HG03571 (cell line): ENCODE data around the gene HSPBP1.

Experiments
- ATAC-seq: cut with Tn5 transposase; IDR thresholded peaks from one replicate; pipeline ENCODE4 v1.9.1; 2021; ENCODE audit not compliant: unreplicated experiment

HSPBP1 gene

GRCh38 chr19:55223291-55224037 is 56.4 kb downstream of the HSPBP1 start:
- ATAC-seq, result no peak

- no peak for ATAC-seq
Observed at GRCh38 chr19:55220525-55220924, 59.4 kb downstream of the HSPBP1 start.

- no peak for ATAC-seq
Observed at GRCh38 chr19:55216461-55217198, 63.3 kb downstream of the HSPBP1 start.

- ATAC-seq, result no peak
Observed at GRCh38 chr19:55213547-55213946, 66.4 kb downstream of the HSPBP1 start.

- ATAC-seq, result no peak
Observed at GRCh38 chr19:55212447-55212846, 67.5 kb downstream of the HSPBP1 start.
